ENCODE measurements around the gene MBD5.

MBD5 gene

GRCh38 chr2:148548716-148549400, 528.0 kb downstream of the MBD5 start:
- no peak for DNase-seq (ENCODE audit: low spot score)

- peak; percentile 26 for DNase-seq (ENCODE audit: low spot score)
Measured at GRCh38 chr2:148552675-148553331, 531.9 kb downstream of the MBD5 start.

DNA sequence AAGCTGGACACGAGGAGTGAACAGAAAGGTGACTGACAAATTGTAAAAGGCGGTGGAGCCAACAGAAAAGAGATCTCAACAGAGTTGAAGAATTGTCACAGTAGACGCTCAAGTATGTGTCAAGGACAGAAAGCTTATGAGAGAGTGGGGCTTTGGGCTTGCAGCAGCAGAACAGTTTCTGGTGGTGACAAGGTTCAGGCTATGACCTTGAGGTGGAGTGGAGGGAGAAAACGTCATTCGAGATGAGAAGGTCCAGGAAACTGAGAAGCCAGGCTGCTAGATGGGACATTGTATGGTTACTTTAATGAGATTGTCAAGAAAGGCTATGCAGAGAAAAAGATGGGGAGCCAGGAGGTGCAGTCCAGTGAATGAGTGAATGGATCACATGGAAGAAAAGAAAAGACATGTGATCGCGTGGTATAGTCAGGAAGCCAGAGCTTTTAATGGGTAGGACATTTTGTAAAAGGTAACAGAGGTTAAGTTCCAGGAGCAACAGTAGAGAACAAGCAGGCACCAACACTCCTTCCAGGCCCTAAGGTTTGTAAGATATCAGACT, 532.5 kb downstream of the MBD5 start:
- DNase-seq (ENCODE audit: low spot score): no peak

- DNase-seq (ENCODE audit: low spot score): no peak
Measured at GRCh38 chr2:148554459-148555247, 533.8 kb downstream of the MBD5 start.

DNA sequence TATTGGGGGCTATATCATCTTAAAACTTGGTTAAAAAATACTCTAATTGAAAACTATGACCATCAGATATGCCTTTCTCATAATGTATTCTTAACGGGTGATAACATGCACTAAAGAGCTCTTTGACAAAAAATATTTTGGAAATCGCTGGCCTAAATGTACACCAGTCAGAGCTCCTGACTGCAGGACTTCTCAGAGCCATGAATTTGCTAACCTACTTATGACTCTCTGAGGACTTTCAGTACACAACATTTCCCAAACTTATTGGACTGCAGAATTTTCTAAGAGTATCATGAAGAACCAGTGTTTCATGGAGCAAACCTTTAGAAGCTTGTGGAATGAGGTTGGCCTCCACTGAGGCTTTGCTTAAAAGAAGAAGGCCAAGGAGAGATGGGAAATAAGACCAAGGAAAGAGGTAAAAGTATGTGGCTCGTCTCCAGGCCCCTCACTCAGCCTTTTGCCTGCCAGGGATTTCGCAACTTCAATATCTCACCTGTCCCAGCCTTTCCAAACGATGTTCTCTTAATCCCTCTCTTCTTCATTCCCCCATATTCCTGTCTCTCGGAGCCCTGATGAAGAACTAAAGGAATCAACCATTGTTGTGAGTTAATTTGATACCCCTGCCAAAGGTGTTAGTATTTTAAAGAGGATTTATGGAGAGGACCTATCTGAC, 534.9 kb downstream of the MBD5 start:
- DNase-seq (ENCODE audit: low spot score): no peak

- DNase-seq (ENCODE audit: low spot score): no peak
Measured at GRCh38 chr2:148557844-148558436, 537.0 kb downstream of the MBD5 start.

GRCh38 chr2:148560496-148560895, 539.6 kb downstream of the MBD5 start:
- DNase-seq (ENCODE audit: low spot score): no peak

- DNase-seq (ENCODE audit: low spot score): no peak
Measured at GRCh38 chr2:148561389-148561788, 540.5 kb downstream of the MBD5 start.

DNA sequence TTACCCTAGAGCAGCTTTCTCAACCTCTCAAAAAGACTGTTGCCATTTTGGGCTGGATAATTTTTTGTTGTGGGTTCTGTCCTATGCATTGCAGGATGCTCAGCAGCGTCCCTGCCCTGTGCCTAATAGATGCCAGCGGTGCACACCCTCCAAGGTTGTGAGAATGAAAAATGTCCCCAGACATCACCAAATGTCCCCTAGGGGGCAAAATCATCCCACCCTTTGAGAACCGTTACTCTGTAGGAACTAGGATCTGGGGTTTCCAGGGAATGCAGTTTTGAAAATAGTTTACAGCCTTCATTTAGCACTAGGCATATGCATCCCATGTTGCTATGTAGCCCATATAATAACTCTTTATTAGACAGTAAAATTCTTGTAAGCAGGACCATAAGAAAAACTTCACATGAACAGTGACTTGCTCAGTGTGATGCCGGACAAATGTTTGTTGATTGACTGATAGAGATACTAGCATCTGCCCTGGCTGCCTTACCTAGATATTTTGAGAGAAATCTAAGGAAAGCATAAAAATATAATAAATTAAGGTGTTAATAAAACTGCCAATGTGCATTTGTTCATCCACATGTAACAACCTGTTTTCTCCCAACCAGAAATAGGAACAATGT, 544.5 kb downstream of the MBD5 start:
- no peak for DNase-seq (ENCODE audit: low spot score)

Data from AG08396 (cell line).